Activated effector memory CD4-positive, alpha-beta T cell treated with Interleukin-2 at 50 U/mL for 16 hours (primary cell): ENCODE data around the gene TBC1D22B.
A peak's percentile ranks its signal among the peaks of the same experiment; 100 is the strongest.

ENCODE experiments used
- DNase-seq: peaks from one replicate; pipeline ENCODE4 v3.0.0-alpha.2; 2020

Gene TBC1D22B

GRCh38 chr6:37257634-37258404, at the start of gene TBC1D22B, which contains the start of gene TMEM217:
Gene TBC1D22B (plus strand): TSS chr6:37257772. CDS start chr6:37257918, 146 bp downstream.
Gene TMEM217 (minus strand): TSS chr6:37258144. CDS start chr6:37219030, 39,114 bp downstream.
- peak; percentile 93 for DNase-seq

GRCh38 chr6:37207903-37208456, 49.6 kb upstream of the TBC1D22B start:
- peak; percentile 84 for DNase-seq

GRCh38 chr6:37208793-37209192, 48.8 kb upstream of the TBC1D22B start:
- no peak for DNase-seq

DNA sequence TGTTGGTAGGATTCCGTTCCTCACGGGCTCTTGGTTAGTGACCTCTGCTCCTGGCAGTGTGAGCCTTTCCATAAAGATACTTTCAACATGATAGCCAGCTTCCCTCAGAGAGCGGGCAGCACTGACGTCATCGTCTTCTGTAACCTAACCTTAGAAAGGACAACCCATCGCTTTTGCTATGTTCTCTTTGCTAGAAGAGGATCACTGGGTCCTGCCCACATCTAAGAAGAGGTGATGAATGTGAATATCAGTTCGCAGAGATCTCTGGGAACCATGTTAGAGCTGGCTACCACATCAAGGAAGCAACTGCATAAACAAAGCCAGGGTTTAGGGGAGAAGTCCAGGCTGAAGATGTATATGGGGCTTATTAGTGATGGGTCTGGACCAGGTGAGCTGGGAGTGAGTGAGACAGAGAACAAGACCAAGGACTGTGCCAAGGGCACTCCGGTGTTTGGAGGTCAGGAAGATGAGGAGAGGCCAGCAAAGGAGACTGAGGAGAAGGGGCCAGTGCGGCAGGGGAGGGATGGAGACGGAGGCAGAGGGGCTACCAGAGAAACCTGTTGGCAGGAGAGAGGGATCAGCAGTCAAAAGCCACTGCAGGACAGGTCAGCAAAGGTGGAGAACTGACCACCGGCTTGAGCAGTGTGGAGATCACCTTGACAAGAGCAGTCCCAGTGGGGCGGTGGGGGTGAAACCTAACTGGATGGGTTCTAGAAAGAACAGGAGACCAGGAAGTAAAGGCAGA, 47.9 kb upstream of the TBC1D22B start:
- peak; percentile 23 for DNase-seq

- DNase-seq = peak; percentile 43
These were observed 47.1 kb upstream of the TBC1D22B start for GRCh38 chr6:37210313-37210968.

- DNase-seq = no peak
These were observed 45.3 kb upstream of the TBC1D22B start for GRCh38 chr6:37212268-37212667.

DNA sequence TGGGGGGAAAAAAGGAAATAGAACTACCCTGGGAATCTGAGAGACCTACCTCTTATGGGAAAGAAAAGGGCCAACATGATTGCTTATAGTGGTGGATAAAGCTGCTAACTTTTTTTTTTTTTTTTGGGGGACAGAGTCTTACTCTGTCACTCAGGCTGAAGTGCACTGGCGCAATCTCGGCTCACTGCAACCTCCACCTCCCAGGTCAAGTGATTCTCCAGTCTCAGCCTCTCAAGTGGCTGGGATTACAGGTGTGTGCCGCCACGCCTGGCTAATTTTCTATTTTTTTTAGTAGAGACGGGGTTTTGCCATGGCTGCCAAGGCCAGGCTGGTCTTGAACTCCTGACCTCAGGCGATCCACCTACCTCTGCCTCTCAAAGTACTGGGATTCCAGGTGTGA, 39.5 kb upstream of the TBC1D22B start:
- no peak for DNase-seq

GRCh38 chr6:37218511-37218910, 39.1 kb upstream of the TBC1D22B start:
- no peak for DNase-seq

GRCh38 chr6:37221585-37222124, 35.9 kb upstream of the TBC1D22B start:
- no peak for DNase-seq

- DNase-seq = peak; percentile 54
These were observed 35.2 kb upstream of the TBC1D22B start for GRCh38 chr6:37222125-37222967.

DNA sequence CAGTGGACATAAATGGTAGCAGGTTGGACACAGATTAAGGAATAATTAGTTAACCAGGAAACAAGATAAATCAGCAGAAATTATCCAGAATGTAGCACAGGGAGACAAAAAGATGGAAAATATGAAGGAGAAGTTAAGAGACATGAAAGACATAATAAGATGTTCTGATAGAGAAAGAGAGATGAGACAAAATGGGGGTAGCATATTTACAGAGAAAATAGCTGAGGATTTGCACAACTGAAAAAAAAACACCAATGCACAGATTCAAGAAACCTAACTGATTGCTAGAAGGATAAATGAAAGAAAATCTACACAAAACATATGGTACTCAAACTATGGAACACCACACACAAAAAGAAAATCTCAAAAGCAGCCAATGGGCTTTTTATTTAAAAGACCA, 34.6 kb upstream of the TBC1D22B start:
- DNase-seq = no peak

GRCh38 chr6:37225350-37226169, 32.0 kb upstream of the TBC1D22B start:
- no peak for DNase-seq

DNA sequence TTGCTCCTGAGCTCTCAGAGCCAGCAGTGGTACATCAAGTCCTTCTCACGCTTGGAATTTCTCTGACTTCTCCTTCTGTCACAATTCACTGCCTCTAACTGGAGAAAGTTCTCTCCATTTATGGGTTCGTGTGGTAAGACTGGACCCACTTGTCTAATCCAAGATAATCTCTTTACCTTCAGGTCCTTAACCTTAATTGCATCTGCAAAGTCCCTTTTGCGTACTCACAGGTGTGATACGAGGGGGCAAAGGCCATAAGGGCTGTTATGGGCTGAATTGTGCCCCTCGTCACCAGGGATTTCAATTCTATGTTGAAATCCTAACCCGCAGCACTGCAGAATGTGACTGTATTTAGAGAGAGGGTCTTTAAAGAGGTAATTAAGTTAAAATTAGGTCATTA, 27.5 kb upstream of the TBC1D22B start:
- DNase-seq = no peak

- no peak for DNase-seq
These were observed 25.0 kb upstream of the TBC1D22B start for GRCh38 chr6:37232430-37233017.

- DNase-seq = no peak
These were observed 24.0 kb upstream of the TBC1D22B start for GRCh38 chr6:37233541-37233940.

DNA sequence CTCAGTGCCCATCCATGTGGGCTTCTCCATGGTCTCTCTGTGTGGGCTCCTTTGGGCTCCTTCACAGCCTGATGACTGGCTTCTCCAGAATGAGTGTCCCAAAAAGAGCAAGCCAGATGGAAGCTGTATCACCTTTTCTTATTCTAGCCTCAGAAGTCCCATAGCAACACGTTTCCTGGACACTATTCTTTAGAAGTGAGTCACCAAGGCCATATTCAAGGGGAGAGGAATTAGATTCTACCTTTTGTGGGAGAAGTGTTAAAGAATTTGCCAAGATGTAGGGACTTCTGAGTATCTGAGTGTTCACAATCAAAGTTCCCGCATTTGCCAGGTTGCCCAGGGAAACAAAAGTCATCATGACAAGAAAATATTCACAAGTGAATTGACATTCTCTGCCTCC, 20.7 kb upstream of the TBC1D22B start:
- DNase-seq = no peak

- DNase-seq = no peak
These were observed 19.8 kb upstream of the TBC1D22B start for GRCh38 chr6:37237789-37238188.

DNA sequence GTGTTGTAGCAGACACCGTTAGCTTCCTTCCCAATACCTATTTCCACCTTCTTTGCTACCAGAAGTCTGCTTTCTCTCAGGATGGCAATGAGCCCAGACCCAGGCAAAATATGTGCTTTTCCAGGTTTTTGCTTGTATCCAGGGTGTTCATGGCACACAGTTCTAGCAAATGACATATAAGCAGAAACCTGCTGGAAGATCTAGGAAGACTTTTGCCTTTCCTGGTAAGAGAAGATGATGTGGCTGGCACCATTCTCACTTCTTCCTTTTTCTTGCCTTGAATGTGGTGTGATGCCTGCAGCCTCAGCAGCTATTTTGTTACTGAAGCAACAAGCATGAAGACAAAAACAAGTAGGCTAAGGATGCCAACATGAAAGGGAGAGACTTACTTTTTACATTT, 19.2 kb upstream of the TBC1D22B start:
- DNase-seq = no peak

DNA sequence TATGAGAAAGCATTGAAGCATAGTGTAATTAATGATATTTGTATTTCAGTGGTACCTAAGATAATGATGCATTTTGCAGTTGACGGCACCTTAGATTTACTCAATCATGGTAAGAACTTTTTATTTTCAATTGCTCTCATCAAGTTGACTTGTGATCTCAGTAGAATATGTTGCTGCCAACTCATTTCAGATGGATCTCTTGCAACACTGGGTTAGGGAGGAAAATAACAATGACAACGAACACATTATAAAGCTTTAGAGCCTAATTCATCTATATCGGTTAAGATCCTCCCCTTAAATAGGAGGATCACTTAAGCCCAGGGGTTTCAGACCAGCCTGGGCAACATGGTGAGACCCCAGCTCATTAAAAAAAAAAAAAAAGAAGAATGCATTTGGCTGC, 18.0 kb upstream of the TBC1D22B start:
- no peak for DNase-seq

DNA sequence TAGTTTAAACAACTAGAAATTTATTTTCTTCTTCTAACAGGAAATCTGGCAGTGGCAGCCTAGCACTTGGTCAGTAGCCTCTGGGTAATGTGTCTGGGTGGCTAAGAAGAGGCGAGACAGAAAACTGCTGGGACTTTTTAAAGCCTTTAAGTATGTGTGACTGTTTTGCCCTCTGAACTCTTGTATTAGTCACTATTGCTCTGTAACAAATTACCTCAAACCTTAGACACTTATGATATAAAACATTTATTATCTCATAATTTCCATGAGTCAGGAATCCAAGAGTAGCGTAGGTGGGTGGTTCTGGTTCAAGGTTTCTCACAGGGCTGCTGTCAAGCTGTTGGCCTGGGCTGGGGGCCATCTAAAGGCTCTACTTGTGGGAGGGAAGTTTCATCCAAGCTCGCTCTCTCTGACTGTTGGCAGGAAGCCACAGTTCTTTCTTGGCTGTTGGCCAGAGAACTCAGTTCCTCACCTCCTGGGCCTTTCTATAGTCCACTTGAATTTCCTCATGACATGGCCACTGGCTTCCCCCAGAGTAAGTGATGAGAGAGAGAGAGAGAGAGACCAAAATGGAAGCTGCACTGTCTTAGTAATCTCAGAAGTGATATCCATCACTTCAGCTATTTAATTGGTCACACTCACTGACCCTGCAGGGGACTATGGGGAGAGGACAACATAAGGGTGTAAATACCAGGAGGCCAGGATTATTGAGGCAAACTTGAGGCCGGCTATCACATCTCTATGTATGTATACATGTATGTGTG, 17.4 kb upstream of the TBC1D22B start:
- DNase-seq = peak; percentile 46
